ENCODE results near the gene FCHSD2. TPM values are rescaled to one million over a fixed set of nuclear protein-coding genes. Genes with fewer than 3 reads are reported as not detected.
"Not testable (repeated sequence)": the region's sequence is repeated elsewhere in the genome, so short reads cannot be mapped to it uniquely, and the experiment has no call there.

FCHSD2 gene
- total and polyA plus RNA-seq, 7 donors = 5.7 to 18.5 (median 9.7) TPM

DNA sequence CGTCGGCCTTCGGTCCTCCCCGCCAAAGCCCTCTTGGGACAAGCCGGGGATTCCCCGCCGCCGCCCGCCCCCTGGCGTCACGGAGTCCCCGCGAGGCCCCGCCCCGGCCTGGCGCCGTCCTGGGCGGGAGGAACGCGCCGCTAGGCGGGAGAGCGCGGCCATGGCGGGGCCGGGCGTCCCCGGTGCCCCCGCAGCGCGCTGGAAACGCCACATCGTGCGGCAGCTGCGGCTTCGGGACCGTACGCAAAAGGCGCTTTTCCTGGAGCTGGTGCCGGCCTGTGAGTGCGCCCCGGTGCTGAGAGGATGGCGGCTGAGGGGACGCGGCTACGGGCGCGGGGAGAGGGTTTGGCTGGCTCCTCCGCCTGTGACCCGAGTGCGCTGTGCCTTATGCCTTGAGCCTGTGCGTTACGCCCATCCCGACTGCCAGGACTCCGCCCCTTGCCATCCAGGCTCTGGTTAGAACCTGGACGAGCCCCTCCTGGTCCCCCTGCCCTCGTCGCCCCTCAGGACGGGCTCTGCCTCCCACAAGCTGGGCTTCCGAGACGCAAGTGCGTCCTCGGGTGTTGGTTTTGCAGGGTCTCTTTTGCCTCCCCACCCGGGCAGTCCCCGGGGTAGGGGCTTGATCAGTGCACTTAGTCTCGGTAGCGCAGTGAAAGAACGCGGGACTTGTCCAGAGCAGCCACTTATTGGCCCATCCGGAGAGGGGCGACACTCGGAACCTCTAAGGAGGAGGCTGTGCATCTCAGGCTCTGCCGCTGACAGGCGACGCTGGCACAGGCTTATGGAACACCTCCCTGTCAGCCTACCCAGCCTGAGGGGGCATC, 327.6 kb downstream of the FCHSD2 start, which contains the start of gene ATG16L2:
Gene ATG16L2, plus strand, starts transcription at position 126 of the 824 bp plus-strand sequence. Its CDS starts 35 bp downstream, at position 161.
- H3K27ac ChIP-seq = peak within 1 kb of the TSS; percentile 97
- WGBS, 3 donors = 0 to 1% (median 0%) methylated on average over 52 to 75 of the region's 75 CpGs
- peaks cover 26% of the 10 kb centered on the region for H3K4me1 ChIP-seq
- peak within 1 kb of the TSS; percentile 76 for H3K4me3 ChIP-seq
- no peaks in the 10 kb centered on the region for H3K27me3 ChIP-seq (ENCODE audit: insufficient read depth in 3 of 3, low read length in 2 of 3)
- peaks cover 0 to 25% of the 10 kb centered on the region in 2 donors for H3K36me3 ChIP-seq (ENCODE audit: insufficient read depth in 1 of 2, low read depth in 1 of 2)
- intact Hi-C loops (cut with DNase I) = loop anchor here (5.0 kb wide), 2 partner anchors 87 to 92 kb away; no protein-coding TSS in a partner anchor
- DNase-seq (peak; percentile 88 to 94), ATAC-seq (peak; percentile 91 to 94 (median 94))
- TF ChIP-seq, protein P1, sequence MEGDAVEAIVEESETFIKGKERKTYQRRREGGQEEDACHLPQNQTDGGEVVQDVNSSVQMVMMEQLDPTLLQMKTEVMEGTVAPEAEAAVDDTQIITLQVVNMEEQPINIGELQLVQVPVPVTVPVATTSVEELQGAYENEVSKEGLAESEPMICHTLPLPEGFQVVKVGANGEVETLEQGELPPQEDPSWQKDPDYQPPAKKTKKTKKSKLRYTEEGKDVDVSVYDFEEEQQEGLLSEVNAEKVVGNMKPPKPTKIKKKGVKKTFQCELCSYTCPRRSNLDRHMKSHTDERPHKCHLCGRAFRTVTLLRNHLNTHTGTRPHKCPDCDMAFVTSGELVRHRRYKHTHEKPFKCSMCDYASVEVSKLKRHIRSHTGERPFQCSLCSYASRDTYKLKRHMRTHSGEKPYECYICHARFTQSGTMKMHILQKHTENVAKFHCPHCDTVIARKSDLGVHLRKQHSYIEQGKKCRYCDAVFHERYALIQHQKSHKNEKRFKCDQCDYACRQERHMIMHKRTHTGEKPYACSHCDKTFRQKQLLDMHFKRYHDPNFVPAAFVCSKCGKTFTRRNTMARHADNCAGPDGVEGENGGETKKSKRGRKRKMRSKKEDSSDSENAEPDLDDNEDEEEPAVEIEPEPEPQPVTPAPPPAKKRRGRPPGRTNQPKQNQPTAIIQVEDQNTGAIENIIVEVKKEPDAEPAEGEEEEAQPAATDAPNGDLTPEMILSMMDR (IDR thresholded peaks at IDR 0.05) = peak; percentile 19
- no peaks in the 10 kb centered on the region for H3K9me3 ChIP-seq

DNA sequence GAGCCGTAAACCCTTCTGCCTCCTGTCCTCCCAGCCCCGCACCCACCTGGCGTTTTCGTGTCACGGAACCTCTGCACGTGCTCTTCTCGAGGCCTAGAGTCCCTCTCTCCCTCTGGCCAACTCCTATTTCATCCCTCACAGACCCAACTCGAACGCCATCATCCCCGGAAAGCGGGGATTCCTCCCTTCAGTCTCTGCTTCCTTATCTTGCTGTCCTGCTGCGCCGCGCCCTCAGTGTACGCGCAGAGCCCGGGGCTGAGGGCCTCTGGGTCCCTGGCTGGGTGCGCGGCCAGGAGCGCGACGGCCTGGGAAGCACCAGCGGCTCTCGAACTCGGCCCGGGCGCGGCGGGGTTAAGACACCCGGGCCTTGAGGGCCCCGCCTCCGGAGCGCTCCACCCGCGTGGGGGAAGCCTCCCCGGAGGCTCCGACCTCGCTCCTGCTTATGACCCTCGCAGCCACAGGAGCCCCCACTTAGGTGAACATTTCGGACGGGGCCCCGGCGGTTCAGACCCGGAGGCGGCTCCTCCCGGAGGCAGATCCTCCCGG, 328.3 kb downstream of the FCHSD2 start:
- ATAC-seq = peak; percentile 86 to 93 (median 88)
- WGBS, 3 donors = 0 to 1% (median 1%) methylated on average over 47 of the region's 47 CpGs
- H3K27me3 ChIP-seq (ENCODE audit: insufficient read depth in 3 of 3, low read length in 2 of 3) = no peaks in the 10 kb centered on the region
- peaks cover 0 to 25% of the 10 kb centered on the region in 2 donors for H3K36me3 ChIP-seq (ENCODE audit: insufficient read depth in 1 of 2, low read depth in 1 of 2)
- peak overlapping the region; percentile 76 for H3K4me3 ChIP-seq
- H3K27ac ChIP-seq = peak overlapping the region; percentile 97
- intact Hi-C loops (cut with DNase I) = loop anchor here in 1 of 2 donors (5.0 kb wide), 1 partner anchor 87 kb away; no protein-coding TSS in a partner anchor
- H3K9me3 ChIP-seq = no peaks in the 10 kb centered on the region
- DNase-seq = peak; percentile 89 to 91
- TF ChIP-seq, protein P1 (IDR thresholded peaks at IDR 0.05) = no peak
- peaks cover 26% of the 10 kb centered on the region for H3K4me1 ChIP-seq

DNA sequence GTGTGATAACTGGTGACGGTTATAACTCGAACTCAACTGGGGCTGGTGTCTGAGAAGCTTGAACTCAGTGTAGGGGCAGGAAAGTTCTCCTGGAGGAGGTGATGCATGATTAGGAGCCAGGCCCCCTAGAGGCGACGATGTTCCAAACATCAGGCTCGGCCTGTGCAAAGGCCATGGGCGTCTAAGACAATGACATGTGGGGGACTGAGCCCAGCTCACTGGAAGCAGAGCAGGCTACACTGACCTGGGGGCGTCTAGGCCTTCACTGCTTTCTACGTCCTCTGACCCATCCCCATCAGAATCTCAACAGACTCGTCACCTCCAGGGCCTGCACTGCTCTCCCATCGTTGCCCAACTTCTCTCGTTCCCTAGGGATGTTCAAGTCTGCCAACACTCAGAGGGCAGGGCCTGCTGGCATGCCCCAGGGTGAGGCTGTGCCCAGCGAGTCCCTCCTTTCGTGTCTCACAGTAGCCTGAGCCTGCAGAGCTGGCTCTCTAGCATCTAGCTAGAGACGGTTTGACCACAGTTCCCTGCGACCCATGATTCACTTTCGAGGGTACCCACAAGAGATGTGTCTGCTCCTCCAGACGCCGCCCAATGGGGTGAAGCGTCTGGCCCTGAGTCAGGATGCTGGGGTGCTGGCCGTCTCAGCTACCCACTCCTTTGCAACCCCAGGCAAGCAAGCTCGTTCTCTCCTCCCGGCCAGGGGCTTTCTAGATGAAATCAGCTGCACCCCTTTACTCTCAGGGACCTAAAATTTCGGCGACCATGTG, 329.0 kb downstream of the FCHSD2 start:
- WGBS, 3 donors = 6 to 17% (median 7%) methylated on average over 24 of the region's 24 CpGs
- Histone ChIP-seq H3K4me3 (peak overlapping the region; percentile 76), H3K4me1 (peaks cover 26% of the 10 kb centered on the region), H3K27ac (peak overlapping the region; percentile 97), H3K27me3 (ENCODE audit: insufficient read depth in 3 of 3, low read length in 2 of 3) (no peaks in the 10 kb centered on the region), H3K36me3 (ENCODE audit: insufficient read depth in 1 of 2, low read depth in 1 of 2) (peaks cover 0 to 22% of the 10 kb centered on the region in 2 donors), H3K9me3 (no peaks in the 10 kb centered on the region)
- TF ChIP-seq, protein P1 (IDR thresholded peaks at IDR 0.05) = peak; percentile 56
- DNase-seq (peak; percentile 61 to 81), ATAC-seq (peak; percentile 46 to 75 (median 62))
- intact Hi-C loops (cut with DNase I) = loop anchor here in 1 of 2 donors (5.0 kb wide), 1 partner anchor 86 kb away; no protein-coding TSS in a partner anchor

DNA sequence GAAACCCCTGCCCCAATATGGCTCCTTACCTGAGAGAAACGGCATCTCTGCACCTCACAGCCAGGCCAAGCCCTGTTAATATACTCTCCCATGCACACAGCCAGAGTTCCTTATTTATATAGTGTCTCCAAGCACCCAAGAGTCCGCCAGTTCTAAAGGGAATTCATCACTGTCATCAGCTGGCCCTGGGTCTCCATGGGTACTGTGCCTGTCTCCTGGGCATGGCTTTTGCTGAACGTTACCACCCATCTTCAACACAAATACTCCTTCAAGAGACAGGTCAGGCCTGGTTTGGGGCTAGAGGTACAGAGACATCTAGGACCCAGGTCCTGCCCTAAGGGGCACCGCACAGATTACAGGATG, 329.5 kb downstream of the FCHSD2 start:
- Histone ChIP-seq H3K9me3 (no peaks in the 10 kb centered on the region), H3K4me3 (peak overlapping the region; percentile 76)
- WGBS, 3 donors = 39 to 46% (median 41%) methylated on average over 4 of the region's 4 CpGs

DNA sequence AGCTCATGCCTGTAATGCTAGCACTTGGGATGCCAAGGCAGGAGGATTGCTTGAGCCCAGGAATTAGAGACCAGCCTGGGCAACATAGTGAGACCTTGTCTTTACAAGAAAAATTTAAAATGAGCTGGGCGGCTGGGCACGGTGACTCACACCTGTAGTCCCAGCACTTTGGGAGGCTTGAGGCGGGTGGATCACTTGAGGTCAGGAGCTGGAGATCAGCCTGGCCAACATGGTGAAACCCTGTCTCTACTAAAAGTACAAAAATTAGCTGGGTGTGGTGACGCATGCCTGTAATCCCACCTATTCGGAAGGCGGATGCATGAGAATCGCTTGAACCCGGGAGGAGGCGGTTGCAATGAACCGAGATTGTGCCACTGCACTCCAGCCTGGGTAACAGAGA, 330.4 kb downstream of the FCHSD2 start:
- Histone ChIP-seq H3K36me3 (ENCODE audit: insufficient read depth in 1 of 2, low read depth in 1 of 2) (peaks cover 0 to 17% of the 10 kb centered on the region in 2 donors), H3K4me1 (peaks cover 26% of the 10 kb centered on the region)
- not testable (repeated sequence) for H3K4me3 ChIP-seq; H3K9me3 ChIP-seq; DNase-seq; H3K27me3 ChIP-seq (ENCODE audit: insufficient read depth in 3 of 3, low read length in 2 of 3); H3K27ac ChIP-seq; ATAC-seq
- WGBS, 3 donors = 90 to 95% (median 92%) methylated on average over 10 of the region's 10 CpGs
- intact Hi-C loops (cut with DNase I) = loop anchor here in 1 of 2 donors (5.0 kb wide), 1 partner anchor 84 kb away; no protein-coding TSS in a partner anchor

More for the DNA sequence above, 329.5 kb downstream of the FCHSD2 start:
- Histone ChIP-seq H3K4me1 (peaks cover 26% of the 10 kb centered on the region), H3K27ac (peak overlapping the region; percentile 97), H3K36me3 (ENCODE audit: insufficient read depth in 1 of 2, low read depth in 1 of 2) (peaks cover 0 to 17% of the 10 kb centered on the region in 2 donors), H3K27me3 (ENCODE audit: insufficient read depth in 3 of 3, low read length in 2 of 3) (no peaks in the 10 kb centered on the region)
- ATAC-seq = no peak
- intact Hi-C loops (cut with DNase I) = loop anchor here in 1 of 2 donors (5.0 kb wide), 1 partner anchor 85 kb away; no protein-coding TSS in a partner anchor
- TF ChIP-seq, protein P1 (IDR thresholded peaks at IDR 0.05) = no peak
- DNase-seq = no peak
